Gastroesophageal sphincter (tissue), 4 donors: ENCODE measurements around the gene LMOD1. TPM values are rescaled to one million over a fixed set of nuclear protein-coding genes. Genes with fewer than 3 reads are reported as not detected.

Experiments used
- ATAC-seq: fragments of 150-250 bp; one replicate; pipeline ENCODE4 v1.9.1; 2016; ENCODE audit warnings: mild to moderate bottlenecking, moderate library complexity
- H3K27ac ChIP-seq, 4 donors: fragments of 200-600 bp; sonication (generic) in 3 of 4; 1 replicate in 3 of 4; 2 replicates in 1 of 4; pipeline ENCODE4 v1.5.1; 2016 to 2019
- H3K27me3 ChIP-seq: fragments of 200-600 bp; sonication (generic); one replicate; pipeline ENCODE4 v1.5.1; 2019
- H3K36me3 ChIP-seq, 2 donors: fragments of 200-600 bp; sonication (generic); one replicate each; pipeline ENCODE4 v1.5.1; 2019; ENCODE audit warnings: control low read depth in 1 of 2
- H3K4me1 ChIP-seq, 3 donors: fragments of 200-600 bp; sonication (generic); 1 replicate in 2 of 3; 2 replicates in 1 of 3; pipeline ENCODE4 v1.5.1; 2016 to 2019; ENCODE audit warnings: control low read depth in 2 of 3
- H3K4me3 ChIP-seq, 2 donors: fragments of 200-600 bp; sonication (generic); one replicate each; pipeline ENCODE4 v1.5.1; 2019; ENCODE audit warnings: mild to moderate bottlenecking in 1 of 2, moderate library complexity in 1 of 2
- H3K9me3 ChIP-seq, 3 donors: fragments of 200-600 bp; sonication (generic); one replicate each; pipeline ENCODE4 v1.5.1; 2017 to 2019; ENCODE audit warnings: control low read depth in 2 of 3
- CTCF ChIP-seq, 4 experiments: fragments of 200-600 bp in 2 of 4; fragments of 450-650 bp in 2 of 4; sonication (generic) in 1 of 4; IDR thresholded peaks; one replicate each; pipeline ENCODE4 v1.5.1; 2017 to 2019; ENCODE audit warnings: antibody characterized with exemption in 4 of 4, mild to moderate bottlenecking in 2 of 4, moderate library complexity in 2 of 4
- EP300 ChIP-seq: sonication (generic); formaldehyde crosslinking; IDR thresholded peaks from one replicate; pipeline ENCODE4 v1.6.1; 2017; ENCODE audit warnings: antibody characterized with exemption, mild to moderate bottlenecking
- POLR2A ChIP-seq, 2 donors: fragments of 450-650 bp; IDR thresholded peaks; one replicate each; pipeline ENCODE4 v1.6.1; 2017; ENCODE audit warnings: antibody characterized with exemption in 2 of 2, mild to moderate bottlenecking in 2 of 2, moderate library complexity in 1 of 2
- POLR2AphosphoS5 ChIP-seq: sonication (generic); formaldehyde crosslinking; IDR thresholded peaks from one replicate; pipeline ENCODE4 v1.6.1; 2017; ENCODE audit warnings: antibody characterized with exemption
- WGBS, 2 donors: methylation state at CpG; one replicate each; pipeline ENCODE4 v1.1.5; 2018; ENCODE audit warnings: low coverage in 1 of 2; 5-methylcytosine and 5-hydroxymethylcytosine counted together
- total RNA-seq, 4 donors: library from RNA; depleted of rRNA; stranded (reverse); fragments of >200 nt; gene quantifications; one replicate each; pipeline ENCODE4 v1.1.0, GENCODE V29; 2016

LMOD1 gene
- total RNA-seq, 4 donors from 2014 or later: 1,267 to 1,570 (median 1,475) TPM

GRCh38 chr1:201881617-201882016 is 64.7 kb downstream of the LMOD1 start:
- ATAC-seq: no peak
- WGBS, 2 donors: 100% methylated on average over 1 of the region's 1 CpG; no CpG with 5 or more reads in 1 of the 2 donors
- peaks cover 4 to 51% (median 21%) of the 10 kb centered on the region in 3 donors for H3K4me1 ChIP-seq

GRCh38 chr1:201880928-201881571 is 65.3 kb downstream of the LMOD1 start:
- peaks cover 4 to 48% (median 21%) of the 10 kb centered on the region in 3 donors for H3K4me1 ChIP-seq
- no peak overlapping the region for H3K4me3 ChIP-seq
- no peak for TF ChIP-seq POLR2AphosphoS5
- TF ChIP-seq POLR2A (IDR thresholded peaks at IDR 0.05): no peak
- TF ChIP-seq CTCF (IDR thresholded peaks at IDR 0.05): no peak
- no peak for TF ChIP-seq EP300
- WGBS, 2 donors: 55 to 62% methylated on average over 6 of the region's 6 CpGs
- peaks cover 0 to 4% of the 10 kb centered on the region in 2 donors for H3K36me3 ChIP-seq
- H3K27ac ChIP-seq: no peak overlapping the region
- no peak for ATAC-seq
- H3K9me3 ChIP-seq: no peaks in the 10 kb centered on the region
- H3K27me3 ChIP-seq: no peaks in the 10 kb centered on the region

More at GRCh38 chr1:201881617-201882016, 64.7 kb downstream of the LMOD1 start:
- Histone ChIP-seq H3K27me3 (no peaks in the 10 kb centered on the region), H3K4me3 (no peak overlapping the region), H3K36me3 (no peaks in the 10 kb centered on the region), H3K27ac (no peak overlapping the region), H3K9me3 (no peaks in the 10 kb centered on the region)
- TF ChIP-seq CTCF (IDR thresholded peaks at IDR 0.05) (no peak), POLR2AphosphoS5 (no peak), EP300 (no peak), POLR2A (IDR thresholded peaks at IDR 0.05) (no peak)

GRCh38 chr1:201877877-201878401 is 68.4 kb downstream of the LMOD1 start:
- ATAC-seq: peak; percentile 63
- TF ChIP-seq POLR2A (IDR thresholded peaks at IDR 0.05) (no peak), POLR2AphosphoS5 (peak; percentile 20), CTCF (IDR thresholded peaks at IDR 0.05) (peak; percentile 62 to 81 (median 73))
- Histone ChIP-seq H3K27ac (peak overlapping the region in 2 of 4 donors; percentile 15 to 46), H3K27me3 (no peaks in the 10 kb centered on the region), H3K4me3 (no peak overlapping the region), H3K4me1 (peaks cover 4 to 17% (median 4%) of the 10 kb centered on the region in 3 donors), H3K36me3 (peaks cover 0 to 35% of the 10 kb centered on the region in 2 donors), H3K9me3 (no peaks in the 10 kb centered on the region)
- 40 to 48% methylated on average over 1 to 4 of the region's 6 CpGs for WGBS, 2 donors

- WGBS, 2 donors: 30 to 62% methylated on average over 1 to 8 of the region's 8 CpGs
- no peak for ATAC-seq
- Histone ChIP-seq H3K9me3 (no peaks in the 10 kb centered on the region), H3K27ac (peak overlapping the region in 1 of 4 donors; percentile 6), H3K4me3 (no peak overlapping the region), H3K36me3 (peaks cover 0 to 52% of the 10 kb centered on the region in 2 donors), H3K4me1 (peaks cover 4 to 13% (median 4%) of the 10 kb centered on the region in 3 donors), H3K27me3 (no peaks in the 10 kb centered on the region)
- no peak for TF ChIP-seq EP300
- no peak for TF ChIP-seq POLR2AphosphoS5
- peak in 3 of 4 experiments; percentile 25 to 50 (median 48) for TF ChIP-seq CTCF (IDR thresholded peaks at IDR 0.05)
Observed at GRCh38 chr1:201876148-201876818, 70.1 kb downstream of the LMOD1 start.
